ENCODE data around the gene SMYD3.

Gene SMYD3

DNA sequence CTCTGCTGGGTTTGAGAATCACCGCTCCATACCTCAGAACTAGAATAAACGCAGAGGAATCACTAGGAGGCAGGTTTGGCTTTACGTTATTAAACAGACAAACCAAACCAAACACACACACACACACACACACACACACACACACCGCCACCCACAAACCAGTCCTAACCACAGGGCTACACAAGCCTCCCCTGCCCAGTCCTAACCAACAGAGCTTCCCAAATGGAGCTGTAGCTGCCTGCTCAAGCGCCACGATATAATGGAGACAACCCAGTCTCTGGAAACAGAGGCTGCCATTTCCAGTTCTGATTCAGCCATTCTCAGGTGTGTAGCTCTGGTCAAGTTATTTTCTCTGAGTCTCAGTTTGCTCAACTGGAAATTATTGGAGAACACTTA, 519.1 kb downstream of the SMYD3 start:
- Histone ChIP-seq H2BK15ac (ENCODE audit: low read depth, poor library complexity, severe bottlenecking) (no peak overlapping the region), H4K91ac (ENCODE audit: low read length) (peak overlapping the region; percentile 85), H3K23ac (ENCODE audit: low read length in 2 of 2) (peak overlapping the region in 1 of 2 experiments; percentile 23), H2BK120ac (ENCODE audit: low read depth, low read length) (no peak overlapping the region), H3K36me3 (ENCODE audit: control insufficient read depth in 1 of 2, insufficient read depth in 2 of 2, low read depth in 1 of 2, low read length in 2 of 2) (no peaks in the 10 kb centered on the region), H3K4ac (ENCODE audit: low read depth in 1 of 2, low read length in 2 of 2) (peak overlapping the region in 1 of 2 experiments; percentile 25), H3K9ac (ENCODE audit: low read length) (no peak overlapping the region), H4K8ac (ENCODE audit: low read length) (peak overlapping the region; percentile 19), H3K27ac (ENCODE audit: low read length, poor library complexity, severe bottlenecking) (no peak overlapping the region), H2AFZ (ENCODE audit: low read depth, low read length) (no peak overlapping the region), H3K4me1 (ENCODE audit: control insufficient read depth, insufficient read depth, low read depth, low read length) (peaks cover 6% of the 10 kb centered on the region), H2BK12ac (ENCODE audit: low read length in 2 of 2) (peak overlapping the region; percentile 88 to 94), H2BK5ac (ENCODE audit: low read depth, low read length, poor library complexity, severe bottlenecking) (no peak overlapping the region), H3K79me1 (replicated peaks; ENCODE audit: low read length, poor library complexity, severe bottlenecking) (peaks cover 8% of the 10 kb centered on the region), H3K18ac (ENCODE audit: low read depth in 1 of 2, low read length in 2 of 2) (peak overlapping the region; percentile 25 to 45), H3K14ac (ENCODE audit: low read length in 2 of 2) (no peak overlapping the region), H2AK5ac (ENCODE audit: low read length, severe bottlenecking) (peak overlapping the region; percentile 90), H3K9me3 (ENCODE audit: control insufficient read depth, low read length) (no peaks in the 10 kb centered on the region), H3K27me3 (ENCODE audit: control insufficient read depth in 1 of 2, insufficient read depth in 1 of 2, low read length in 2 of 2) (no peaks in the 10 kb centered on the region), H3K4me3 (ENCODE audit: insufficient read depth in 1 of 2, low read depth in 1 of 2, low read length in 2 of 2) (no peak overlapping the region), H3K4me2 (ENCODE audit: low read length, poor library complexity, severe bottlenecking) (no peak overlapping the region)
- no peak for DNase-seq
- 96% methylated on average over 6 of the region's 6 CpGs for WGBS

DNA sequence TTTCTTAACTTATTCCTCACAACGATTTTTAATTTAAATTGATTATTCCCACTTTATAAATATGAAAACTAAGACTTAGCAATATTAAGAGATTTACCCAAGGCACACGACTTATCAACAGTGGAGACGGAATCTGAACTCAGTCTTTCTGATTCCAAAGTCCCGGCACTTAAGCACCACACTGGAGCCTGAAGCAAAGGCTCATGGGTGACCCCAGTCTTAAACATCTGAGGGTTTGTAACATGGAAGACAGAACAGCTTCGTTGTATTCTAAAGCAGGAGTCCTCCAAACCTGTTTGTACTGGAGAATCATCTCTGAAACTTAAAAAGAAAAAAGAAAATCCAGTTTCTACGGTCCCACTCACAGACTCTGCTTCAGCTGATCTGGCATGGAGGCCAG, 519.5 kb downstream of the SMYD3 start:
- no peak overlapping the region for H4K8ac ChIP-seq (ENCODE audit: low read length)
- DNase-seq, result no peak
- H3K4me2 ChIP-seq (ENCODE audit: low read length, poor library complexity, severe bottlenecking), result no peak overlapping the region
- no peaks in the 10 kb centered on the region for H3K27me3 ChIP-seq (ENCODE audit: control insufficient read depth in 1 of 2, insufficient read depth in 1 of 2, low read length in 2 of 2)
- H2AFZ ChIP-seq (ENCODE audit: low read depth, low read length), result no peak overlapping the region
- no peak overlapping the region for H3K9ac ChIP-seq (ENCODE audit: low read length)
- no peak overlapping the region for H2BK15ac ChIP-seq (ENCODE audit: low read depth, poor library complexity, severe bottlenecking)
- H3K4me1 ChIP-seq (ENCODE audit: control insufficient read depth, insufficient read depth, low read depth, low read length), result peaks cover 6% of the 10 kb centered on the region
- peak overlapping the region in 1 of 2 experiments; percentile 28 for H3K18ac ChIP-seq (ENCODE audit: low read depth in 1 of 2, low read length in 2 of 2)
- H3K23ac ChIP-seq (ENCODE audit: low read length in 2 of 2), result no peak overlapping the region
- peak overlapping the region in 1 of 2 experiments; percentile 20 for H3K4ac ChIP-seq (ENCODE audit: low read depth in 1 of 2, low read length in 2 of 2)
- no peak overlapping the region for H3K4me3 ChIP-seq (ENCODE audit: insufficient read depth in 1 of 2, low read depth in 1 of 2, low read length in 2 of 2)
- no peak overlapping the region for H3K14ac ChIP-seq (ENCODE audit: low read length in 2 of 2)
- no peaks in the 10 kb centered on the region for H3K36me3 ChIP-seq (ENCODE audit: control insufficient read depth in 1 of 2, insufficient read depth in 2 of 2, low read depth in 1 of 2, low read length in 2 of 2)
- no peaks in the 10 kb centered on the region for H3K9me3 ChIP-seq (ENCODE audit: control insufficient read depth, low read length)
- H2AK5ac ChIP-seq (ENCODE audit: low read length, severe bottlenecking), result peak overlapping the region; percentile 90
- peak overlapping the region; percentile 77 for H2BK120ac ChIP-seq (ENCODE audit: low read depth, low read length)
- H4K91ac ChIP-seq (ENCODE audit: low read length), result no peak overlapping the region
- peaks cover 8% of the 10 kb centered on the region for H3K79me1 ChIP-seq (replicated peaks; ENCODE audit: low read length, poor library complexity, severe bottlenecking)
- H2BK5ac ChIP-seq (ENCODE audit: low read depth, low read length, poor library complexity, severe bottlenecking), result no peak overlapping the region
- H3K27ac ChIP-seq (ENCODE audit: low read length, poor library complexity, severe bottlenecking), result no peak overlapping the region
- H2BK12ac ChIP-seq (ENCODE audit: low read length in 2 of 2), result no peak overlapping the region
- WGBS, result 94% methylated on average over 6 of the region's 6 CpGs

GRCh38 chr1:245987219-245987545, 519.9 kb downstream of the SMYD3 start:
- no peak overlapping the region for H2BK5ac ChIP-seq (ENCODE audit: low read depth, low read length, poor library complexity, severe bottlenecking)
- H2AK5ac ChIP-seq (ENCODE audit: low read length, severe bottlenecking), result no peak overlapping the region
- H3K27me3 ChIP-seq (ENCODE audit: control insufficient read depth in 1 of 2, insufficient read depth in 1 of 2, low read length in 2 of 2), result no peaks in the 10 kb centered on the region
- peaks cover 6% of the 10 kb centered on the region for H3K4me1 ChIP-seq (ENCODE audit: control insufficient read depth, insufficient read depth, low read depth, low read length)
- no peak overlapping the region for H4K91ac ChIP-seq (ENCODE audit: low read length)
- H3K27ac ChIP-seq (ENCODE audit: low read length, poor library complexity, severe bottlenecking), result peak overlapping the region; percentile 95
- 92% methylated on average over 1 of the region's 2 CpGs for WGBS
- H4K8ac ChIP-seq (ENCODE audit: low read length), result no peak overlapping the region
- H2AFZ ChIP-seq (ENCODE audit: low read depth, low read length), result no peak overlapping the region
- no peak overlapping the region for H2BK15ac ChIP-seq (ENCODE audit: low read depth, poor library complexity, severe bottlenecking)
- no peak overlapping the region for H3K9ac ChIP-seq (ENCODE audit: low read length)
- H3K18ac ChIP-seq (ENCODE audit: low read depth in 1 of 2, low read length in 2 of 2), result peak overlapping the region in 1 of 2 experiments; percentile 17
- H3K23ac ChIP-seq (ENCODE audit: low read length in 2 of 2), result no peak overlapping the region
- no peaks in the 10 kb centered on the region for H3K9me3 ChIP-seq (ENCODE audit: control insufficient read depth, low read length)
- no peaks in the 10 kb centered on the region for H3K36me3 ChIP-seq (ENCODE audit: control insufficient read depth in 1 of 2, insufficient read depth in 2 of 2, low read depth in 1 of 2, low read length in 2 of 2)
- no peak overlapping the region for H3K4ac ChIP-seq (ENCODE audit: low read depth in 1 of 2, low read length in 2 of 2)
- no peak overlapping the region for H2BK12ac ChIP-seq (ENCODE audit: low read length in 2 of 2)
- H3K4me2 ChIP-seq (ENCODE audit: low read length, poor library complexity, severe bottlenecking), result no peak overlapping the region
- H2BK120ac ChIP-seq (ENCODE audit: low read depth, low read length), result no peak overlapping the region
- DNase-seq, result no peak
- no peak overlapping the region for H3K4me3 ChIP-seq (ENCODE audit: insufficient read depth in 1 of 2, low read depth in 1 of 2, low read length in 2 of 2)
- no peak overlapping the region for H3K14ac ChIP-seq (ENCODE audit: low read length in 2 of 2)
- H3K79me1 ChIP-seq (replicated peaks; ENCODE audit: low read length, poor library complexity, severe bottlenecking), result peaks cover 8% of the 10 kb centered on the region

GRCh38 chr1:245986404-245987218, 520.5 kb downstream of the SMYD3 start:
- Histone ChIP-seq H3K9me3 (ENCODE audit: control insufficient read depth, low read length) (no peaks in the 10 kb centered on the region), H3K4me2 (ENCODE audit: low read length, poor library complexity, severe bottlenecking) (peak overlapping the region; percentile 87), H3K4me1 (ENCODE audit: control insufficient read depth, insufficient read depth, low read depth, low read length) (peaks cover 6% of the 10 kb centered on the region), H4K91ac (ENCODE audit: low read length) (peak overlapping the region; percentile 88), H2BK5ac (ENCODE audit: low read depth, low read length, poor library complexity, severe bottlenecking) (peak overlapping the region; percentile 75), H3K27me3 (ENCODE audit: control insufficient read depth in 1 of 2, insufficient read depth in 1 of 2, low read length in 2 of 2) (no peaks in the 10 kb centered on the region), H2AK5ac (ENCODE audit: low read length, severe bottlenecking) (no peak overlapping the region), H3K4me3 (ENCODE audit: insufficient read depth in 1 of 2, low read depth in 1 of 2, low read length in 2 of 2) (no peak overlapping the region), H3K4ac (ENCODE audit: low read depth in 1 of 2, low read length in 2 of 2) (peak overlapping the region; percentile 54 to 76), H3K9ac (ENCODE audit: low read length) (no peak overlapping the region), H3K18ac (ENCODE audit: low read depth in 1 of 2, low read length in 2 of 2) (peak overlapping the region; percentile 44 to 84), H3K14ac (ENCODE audit: low read length in 2 of 2) (no peak overlapping the region), H2BK12ac (ENCODE audit: low read length in 2 of 2) (peak overlapping the region; percentile 82 to 96), H4K8ac (ENCODE audit: low read length) (no peak overlapping the region), H3K23ac (ENCODE audit: low read length in 2 of 2) (no peak overlapping the region), H3K79me1 (replicated peaks; ENCODE audit: low read length, poor library complexity, severe bottlenecking) (peaks cover 8% of the 10 kb centered on the region), H3K27ac (ENCODE audit: low read length, poor library complexity, severe bottlenecking) (peak overlapping the region; percentile 95), H2BK120ac (ENCODE audit: low read depth, low read length) (no peak overlapping the region), H3K36me3 (ENCODE audit: control insufficient read depth in 1 of 2, insufficient read depth in 2 of 2, low read depth in 1 of 2, low read length in 2 of 2) (no peaks in the 10 kb centered on the region), H2BK15ac (ENCODE audit: low read depth, poor library complexity, severe bottlenecking) (no peak overlapping the region), H2AFZ (ENCODE audit: low read depth, low read length) (no peak overlapping the region)
- DNase-seq, result peak; percentile 84
- WGBS, result 6% methylated on average over 11 of the region's 12 CpGs
